ENCODE data around the gene TERB1. TPM values are rescaled to one million over a fixed set of nuclear protein-coding genes. Genes with fewer than 3 reads are reported as not detected.

The TERB1 gene, protein sequence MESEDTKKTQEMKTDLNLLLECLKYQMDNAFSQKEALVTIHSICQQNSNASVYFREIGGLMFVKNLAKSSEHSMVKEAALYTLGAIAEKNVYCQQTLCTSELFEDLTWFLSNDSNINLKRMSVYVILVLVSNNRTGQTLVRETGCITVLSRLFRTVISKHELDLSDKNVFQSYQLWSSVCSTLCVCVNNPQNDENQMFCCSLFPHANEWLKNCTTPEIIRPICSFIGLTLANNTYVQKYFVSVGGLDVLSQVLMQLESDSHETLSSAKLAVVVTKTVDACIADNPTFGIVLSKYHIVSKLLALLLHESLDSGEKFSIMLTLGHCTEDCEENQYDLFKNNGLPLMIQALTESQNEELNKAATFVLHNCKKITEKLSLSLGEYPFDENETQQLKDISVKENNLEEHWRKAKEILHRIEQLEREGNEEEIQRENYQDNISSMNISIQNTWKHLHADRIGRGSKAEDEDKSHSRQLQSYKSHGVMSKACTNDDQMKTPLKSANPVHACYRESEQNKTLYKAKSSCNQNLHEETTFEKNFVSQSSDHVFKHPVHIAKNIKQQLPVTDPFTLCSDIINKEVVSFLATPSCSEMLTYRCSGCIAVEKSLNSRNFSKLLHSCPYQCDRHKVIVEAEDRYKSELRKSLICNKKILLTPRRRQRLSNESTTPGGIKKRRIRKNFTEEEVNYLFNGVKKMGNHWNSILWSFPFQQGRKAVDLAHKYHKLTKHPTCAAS
- not detected for polyA plus RNA-seq (ENCODE audit: insufficient read length in 4 of 4)

- no peak for DNase-seq (ENCODE audit: low read depth in 4 of 4, low spot score in 3 of 4)
Observed at GRCh38 chr16:66801320-66802105, at the start of gene TERB1. TERB1 (minus strand) TSS chr16:66801584; CDS start chr16:66796798, 4,786 bp downstream.

DNA sequence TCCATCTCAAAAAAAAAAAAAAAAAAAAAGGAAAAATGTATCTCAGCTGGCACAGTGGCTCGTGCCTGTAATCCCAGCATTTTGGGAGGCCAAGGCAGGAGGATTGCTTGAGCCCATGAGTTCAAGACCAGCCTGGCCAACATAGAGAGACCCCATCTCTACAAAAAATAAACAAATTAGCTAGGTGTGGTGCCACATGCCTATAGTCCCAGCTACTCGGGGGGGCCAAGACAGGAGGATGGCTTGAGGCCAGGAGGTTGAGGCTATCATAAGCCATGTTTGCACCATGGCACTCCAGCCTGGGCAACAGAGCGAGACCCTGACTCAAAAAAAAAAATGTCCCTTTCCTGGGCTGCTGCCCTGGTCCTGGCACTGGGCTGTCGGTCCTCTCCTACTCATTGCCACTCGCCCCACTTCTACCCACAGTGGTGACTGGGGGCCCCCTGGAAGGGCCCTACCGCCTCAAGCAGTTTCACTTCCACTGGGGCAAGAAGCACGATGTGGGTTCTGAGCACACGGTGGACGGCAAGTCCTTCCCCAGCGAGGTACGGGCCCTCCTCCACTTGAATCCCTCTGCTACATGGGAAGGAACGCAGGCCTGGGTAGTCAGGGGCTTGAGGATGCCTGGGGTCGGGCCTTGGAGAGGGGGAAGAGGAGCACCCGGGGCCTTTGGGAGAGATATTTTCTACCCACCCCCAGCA lies 48.9 kb upstream of the TERB1 start:
- no peak for DNase-seq (ENCODE audit: low read depth in 4 of 4, low spot score in 3 of 4)

DNA sequence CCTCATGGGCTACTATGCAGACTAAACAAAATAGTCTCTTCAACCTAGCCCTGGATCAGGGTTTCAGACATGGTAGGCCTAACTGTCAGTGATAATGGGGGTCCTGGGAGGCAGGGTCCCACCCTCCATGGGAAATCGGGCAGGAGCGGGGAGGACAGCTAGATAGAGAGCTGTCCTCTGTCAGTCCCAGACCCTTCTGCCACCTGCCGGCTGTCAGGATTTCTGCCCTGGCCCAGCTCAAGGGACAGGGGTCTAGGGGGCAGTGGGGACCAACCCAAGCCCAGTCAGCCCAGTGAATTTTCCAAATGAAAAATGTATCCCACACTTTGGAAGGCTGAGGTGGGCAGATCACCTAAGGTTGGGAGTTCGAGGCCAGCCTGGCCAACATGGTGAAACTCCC lies 48.2 kb upstream of the TERB1 start:
- no peak for DNase-seq (ENCODE audit: low read depth in 4 of 4, low spot score in 3 of 4)

- no peak for DNase-seq (ENCODE audit: low read depth in 4 of 4, low spot score in 3 of 4)
Observed at GRCh38 chr16:66849021-66849420, 47.6 kb upstream of the TERB1 start.

GRCh38 chr16:66848172-66848571 lies 46.8 kb upstream of the TERB1 start:
- no peak for DNase-seq (ENCODE audit: low read depth in 4 of 4, low spot score in 3 of 4)

GRCh38 chr16:66847533-66848067 lies 46.2 kb upstream of the TERB1 start:
- DNase-seq (ENCODE audit: low read depth in 4 of 4, low spot score in 3 of 4), result no peak

DNA sequence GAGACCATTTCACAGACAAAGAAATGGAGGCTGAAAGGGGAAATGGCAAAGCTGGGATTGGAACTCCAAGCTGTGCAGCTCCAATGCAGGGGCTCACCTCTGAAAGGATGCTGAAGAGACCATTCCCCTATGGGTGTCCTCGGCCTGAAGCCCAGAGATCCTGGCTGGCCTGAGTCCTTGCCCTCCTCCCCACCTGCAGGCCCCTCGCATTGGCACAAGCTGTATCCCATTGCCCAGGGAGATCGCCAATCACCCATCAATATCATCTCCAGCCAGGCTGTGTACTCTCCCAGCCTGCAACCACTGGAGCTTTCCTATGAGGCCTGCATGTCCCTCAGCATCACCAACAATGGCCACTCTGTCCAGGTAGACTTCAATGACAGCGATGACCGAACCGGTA lies 45.4 kb upstream of the TERB1 start:
- no peak for DNase-seq (ENCODE audit: low read depth in 4 of 4, low spot score in 3 of 4)

DNA sequence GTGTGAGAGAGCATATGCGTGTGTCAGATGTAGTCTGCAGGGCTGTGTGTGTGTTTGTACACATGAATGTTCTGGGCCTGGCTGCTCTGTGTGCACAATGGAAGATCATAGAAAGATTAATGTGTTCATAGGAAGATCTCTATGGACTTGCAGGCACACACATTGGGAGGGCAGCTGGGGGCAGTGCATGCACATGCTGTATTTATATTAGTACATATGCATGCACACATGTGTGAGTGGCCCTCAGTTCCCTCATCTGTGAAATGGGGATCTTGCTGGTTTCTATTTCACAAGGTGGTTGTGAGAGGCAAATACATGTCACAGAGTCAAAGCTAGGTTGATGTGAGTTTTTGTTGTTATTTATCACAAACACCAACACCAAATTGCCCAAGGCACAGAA lies 44.9 kb upstream of the TERB1 start:
- no peak for DNase-seq (ENCODE audit: low read depth in 4 of 4, low spot score in 3 of 4)

DNA sequence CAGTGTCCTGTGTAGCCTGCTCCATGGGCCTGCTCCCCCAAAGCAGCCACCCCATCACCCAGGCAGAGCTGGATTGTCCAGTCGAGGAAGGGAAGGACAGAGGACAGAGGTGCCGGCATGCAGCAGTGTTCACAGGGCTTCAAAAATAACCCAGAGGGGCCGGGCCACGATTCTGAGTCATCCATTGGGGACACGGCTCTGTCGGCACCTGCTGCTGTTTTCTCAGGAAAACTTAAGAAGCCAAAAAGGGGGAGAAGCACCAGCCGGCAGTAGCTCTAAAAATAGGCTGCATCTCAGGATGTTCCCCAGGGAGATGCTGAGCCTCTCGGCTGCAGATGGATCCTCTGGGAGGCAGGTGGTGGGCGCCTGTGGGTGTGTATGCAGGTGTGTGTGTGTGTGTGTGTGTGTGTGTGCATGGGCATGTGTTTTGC lies 44.4 kb upstream of the TERB1 start:
- DNase-seq (ENCODE audit: low read depth in 4 of 4, low spot score in 3 of 4), result no peak

DNA sequence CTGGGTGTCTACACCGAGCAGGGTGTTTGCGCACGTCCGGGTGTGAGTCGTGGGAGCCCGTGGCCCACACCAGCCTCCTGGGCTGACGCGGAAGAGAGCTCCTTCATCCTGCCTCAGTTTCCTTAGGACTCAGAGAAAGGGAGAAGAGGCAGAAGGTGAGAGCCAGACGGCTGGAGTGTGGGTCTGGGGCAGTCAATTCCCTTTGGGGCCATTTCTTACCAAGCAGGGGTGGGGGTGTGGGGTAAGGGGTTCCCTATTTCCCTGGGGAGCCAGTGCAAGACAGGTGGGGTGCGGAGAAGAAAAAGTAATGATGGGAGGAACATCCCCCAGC lies 43.7 kb upstream of the TERB1 start:
- no peak for DNase-seq (ENCODE audit: low read depth in 4 of 4, low spot score in 3 of 4)

DNA sequence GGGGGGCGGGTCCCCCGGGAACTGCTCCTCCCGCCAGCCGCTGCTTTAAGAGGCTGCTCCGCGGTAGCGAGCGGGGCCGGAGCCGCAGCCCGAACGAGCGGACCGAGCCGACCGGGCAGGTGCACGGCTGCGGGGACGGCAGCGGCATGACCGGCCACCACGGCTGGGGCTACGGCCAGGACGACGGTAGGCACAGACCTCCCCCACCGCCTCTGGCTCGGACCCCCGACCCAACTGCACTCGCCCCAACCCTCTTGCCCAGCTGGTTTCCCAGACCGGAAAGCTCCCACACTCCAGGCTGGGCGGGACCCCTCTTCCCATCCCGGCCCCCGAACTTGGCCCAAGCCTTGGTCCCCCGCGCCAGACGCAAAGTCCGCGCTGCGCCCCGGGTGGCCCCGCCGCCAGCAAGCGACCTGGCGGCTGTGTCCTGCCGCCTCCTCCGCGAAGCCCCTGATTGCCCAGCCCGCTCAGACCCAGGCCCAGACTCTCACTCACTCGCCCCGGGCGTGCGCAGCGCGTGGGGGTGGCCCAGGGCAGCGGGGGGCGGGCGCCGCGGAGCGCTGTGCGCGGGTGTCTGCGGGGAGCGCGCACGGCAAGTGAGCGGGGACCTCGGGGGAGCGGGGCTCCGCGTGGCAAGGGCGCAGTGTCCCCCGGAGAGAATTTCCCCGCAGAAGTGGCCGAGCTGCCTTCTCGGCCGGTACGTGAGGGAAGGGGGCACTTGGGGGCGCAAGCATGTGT lies 43.1 kb upstream of the TERB1 start, which contains the start of gene CA7:
CA7 (plus strand) TSS at position 73 of the 738 bp plus-strand sequence; CDS start at position 147, 74 bp downstream.
- DNase-seq (ENCODE audit: low read depth in 4 of 4, low spot score in 3 of 4), result no peak

DNA sequence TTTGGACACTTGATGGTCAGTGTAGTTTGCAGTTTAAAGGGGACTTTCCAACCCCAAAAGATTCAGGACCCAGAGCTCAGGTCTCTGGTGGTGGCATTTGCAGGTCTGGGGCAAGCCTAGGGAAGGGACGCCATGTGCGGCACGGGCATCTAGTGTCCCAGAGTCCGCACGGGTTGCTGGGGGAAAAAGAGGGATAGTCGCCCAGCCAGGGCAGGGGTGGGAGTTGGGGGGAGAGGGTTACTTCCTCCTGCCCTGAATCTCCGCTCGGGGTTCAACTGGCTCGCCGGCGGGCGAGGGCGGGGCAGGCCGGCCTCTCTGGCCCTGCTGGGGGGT lies 42.6 kb upstream of the TERB1 start:
- DNase-seq (ENCODE audit: low read depth in 4 of 4, low spot score in 3 of 4), result no peak

DNA sequence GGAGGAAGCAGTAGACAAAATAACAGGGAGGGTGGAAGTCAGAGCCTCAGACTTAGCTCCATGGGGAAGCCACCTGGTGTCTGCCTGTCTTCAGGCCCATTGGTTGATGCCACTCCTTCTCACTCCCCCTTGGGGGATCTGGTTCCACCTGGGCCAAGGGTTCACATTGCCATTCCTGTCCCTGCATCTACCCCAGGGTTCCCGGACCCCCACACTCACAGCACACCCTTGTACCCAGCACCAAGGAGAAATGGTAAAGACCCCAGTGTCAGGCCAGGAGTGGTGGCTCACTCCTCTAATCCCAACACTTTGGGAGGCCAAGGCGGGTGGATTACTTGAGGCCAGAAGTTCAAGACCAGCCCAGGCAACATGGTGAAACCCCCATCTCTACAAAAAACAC lies 41.8 kb upstream of the TERB1 start:
- DNase-seq (ENCODE audit: low read depth in 4 of 4, low spot score in 3 of 4), result no peak

- DNase-seq (ENCODE audit: low read depth in 4 of 4, low spot score in 3 of 4), result no peak
Observed at GRCh38 chr16:66842765-66843164, 41.4 kb upstream of the TERB1 start.

GRCh38 chr16:66841366-66841765 lies 40.0 kb upstream of the TERB1 start:
- no peak for DNase-seq (ENCODE audit: low read depth in 4 of 4, low spot score in 3 of 4)

DNA sequence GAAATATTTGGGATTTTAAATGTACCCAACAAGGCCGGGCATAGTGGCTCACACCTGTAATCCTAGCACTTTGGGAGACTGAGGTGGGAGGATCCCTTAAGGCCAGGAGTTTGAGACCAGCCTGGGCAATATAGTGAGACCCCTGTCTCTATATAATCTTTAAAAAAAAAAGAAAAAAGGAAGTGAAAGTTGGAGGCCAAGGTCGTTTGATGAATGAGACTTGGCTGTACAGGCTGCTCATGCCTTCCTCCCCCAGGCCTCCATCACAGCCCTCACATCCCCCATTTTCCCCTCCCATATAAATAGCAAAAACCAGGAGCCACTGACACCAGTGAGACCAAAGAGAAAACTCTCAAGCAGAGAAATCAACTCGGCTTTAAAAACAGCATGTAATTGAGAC lies 39.5 kb upstream of the TERB1 start:
- no peak for DNase-seq (ENCODE audit: low read depth in 4 of 4, low spot score in 3 of 4)

- DNase-seq (ENCODE audit: low read depth in 4 of 4, low spot score in 3 of 4), result no peak
Observed at GRCh38 chr16:66834746-66835145, 33.4 kb upstream of the TERB1 start.

GRCh38 chr16:66832661-66833305 lies 31.4 kb upstream of the TERB1 start:
- no peak for DNase-seq (ENCODE audit: low read depth in 4 of 4, low spot score in 3 of 4)

- no peak for DNase-seq (ENCODE audit: low read depth in 4 of 4, low spot score in 3 of 4)
Observed at GRCh38 chr16:66832190-66832589, 30.8 kb upstream of the TERB1 start.
